WTC11 (cell line): Measurements from ENCODE around the gene CPOX.

ENCODE experiments used
- E2F4 ChIP-seq: sonication (generic); formaldehyde crosslinking; IDR thresholded peaks from 2 replicates; pipeline ENCODE4 v1.8.1; 2022; ENCODE audit warnings: low read depth, mild to moderate bottlenecking, moderate library complexity, missing genetic modification reagents, borderline replicate concordance
- ELF4 ChIP-seq: sonication (generic); formaldehyde crosslinking; IDR thresholded peaks from 2 replicates; pipeline ENCODE4 v1.8.1; 2022; ENCODE audit warnings: low read depth, mild to moderate bottlenecking, moderate library complexity, missing genetic modification reagents
- GTF2I ChIP-seq: fragments of 250-450 bp; sonication (Bioruptor Pico); conservative IDR thresholded peaks from 2 replicates; pipeline ENCODE4 v1.4.0; 2021; ENCODE audit warnings: mild to moderate bottlenecking
- HMGXB4 ChIP-seq: sonication (generic); formaldehyde crosslinking; IDR thresholded peaks from 2 replicates; pipeline ENCODE4 v1.8.1; 2023; ENCODE audit warnings: mild to moderate bottlenecking, moderate library complexity, missing genetic modification reagents
- NFE2L1 ChIP-seq: sonication (generic); formaldehyde crosslinking; IDR thresholded peaks from 2 replicates; pipeline ENCODE4 v1.8.1; 2023; ENCODE audit warnings: missing genetic modification reagents
- NR2C2 ChIP-seq: sonication (generic); formaldehyde crosslinking; IDR thresholded peaks from 2 replicates; pipeline ENCODE4 v1.8.0; 2022; ENCODE audit warnings: mild to moderate bottlenecking, missing genetic modification reagents
- TF ChIP-seq, protein P1 (sequence below): fragments of 250-450 bp; sonication (Bioruptor Pico); IDR thresholded peaks from 2 replicates; pipeline ENCODE4 v1.9.0; 2021; ENCODE audit warnings: moderate library complexity, mild to moderate bottlenecking, inconsistent platforms, borderline replicate concordance
- TF ChIP-seq, protein P2 (sequence below): fragments of 200-600 bp; IDR thresholded peaks from 2 replicates; pipeline ENCODE4 v1.8.0; 2022; ENCODE audit warnings: antibody characterized with exemption

DNA sequence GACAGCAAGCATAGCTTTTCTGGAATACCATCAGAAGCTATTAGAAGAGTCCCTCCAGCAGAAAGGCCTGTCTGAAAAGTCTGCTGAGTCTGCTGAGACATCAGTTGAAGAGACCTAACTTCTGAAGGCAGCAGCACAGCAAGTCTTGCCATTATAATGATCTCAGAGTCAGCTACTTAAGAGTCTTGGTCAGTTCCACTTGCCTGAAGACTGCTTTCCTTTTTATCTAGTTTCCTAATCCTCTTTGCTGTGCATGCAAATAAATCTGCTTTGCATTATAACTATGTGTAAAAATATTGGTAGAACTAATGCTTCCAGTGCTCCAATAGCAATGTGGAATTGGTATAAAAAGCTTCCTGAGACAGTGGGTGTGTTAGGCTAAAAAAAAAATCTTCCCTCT, 34.9 kb upstream of the CPOX start:
- no peak for TF ChIP-seq NR2C2 (CRISPR knock-in tag)
- TF ChIP-seq, protein P1, sequence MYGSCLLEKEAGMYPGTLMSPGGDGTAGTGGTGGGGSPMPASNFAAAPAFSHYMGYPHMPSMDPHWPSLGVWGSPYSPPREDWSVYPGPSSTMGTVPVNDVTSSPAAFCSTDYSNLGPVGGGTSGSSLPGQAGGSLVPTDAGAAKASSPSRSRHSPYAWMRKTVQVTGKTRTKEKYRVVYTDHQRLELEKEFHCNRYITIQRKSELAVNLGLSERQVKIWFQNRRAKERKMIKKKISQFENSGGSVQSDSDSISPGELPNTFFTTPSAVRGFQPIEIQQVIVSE, result no peak
- TF ChIP-seq E2F4 (CRISPR knock-in tag), result no peak
- TF ChIP-seq, protein P2, sequence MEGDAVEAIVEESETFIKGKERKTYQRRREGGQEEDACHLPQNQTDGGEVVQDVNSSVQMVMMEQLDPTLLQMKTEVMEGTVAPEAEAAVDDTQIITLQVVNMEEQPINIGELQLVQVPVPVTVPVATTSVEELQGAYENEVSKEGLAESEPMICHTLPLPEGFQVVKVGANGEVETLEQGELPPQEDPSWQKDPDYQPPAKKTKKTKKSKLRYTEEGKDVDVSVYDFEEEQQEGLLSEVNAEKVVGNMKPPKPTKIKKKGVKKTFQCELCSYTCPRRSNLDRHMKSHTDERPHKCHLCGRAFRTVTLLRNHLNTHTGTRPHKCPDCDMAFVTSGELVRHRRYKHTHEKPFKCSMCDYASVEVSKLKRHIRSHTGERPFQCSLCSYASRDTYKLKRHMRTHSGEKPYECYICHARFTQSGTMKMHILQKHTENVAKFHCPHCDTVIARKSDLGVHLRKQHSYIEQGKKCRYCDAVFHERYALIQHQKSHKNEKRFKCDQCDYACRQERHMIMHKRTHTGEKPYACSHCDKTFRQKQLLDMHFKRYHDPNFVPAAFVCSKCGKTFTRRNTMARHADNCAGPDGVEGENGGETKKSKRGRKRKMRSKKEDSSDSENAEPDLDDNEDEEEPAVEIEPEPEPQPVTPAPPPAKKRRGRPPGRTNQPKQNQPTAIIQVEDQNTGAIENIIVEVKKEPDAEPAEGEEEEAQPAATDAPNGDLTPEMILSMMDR, result no peak
- TF ChIP-seq NFE2L1 (CRISPR knock-in tag), result no peak
- TF ChIP-seq ELF4 (CRISPR knock-in tag), result no peak
- TF ChIP-seq GTF2I (CRISPR knock-in tag), result no peak
- TF ChIP-seq HMGXB4 (CRISPR knock-in tag), result no peak
